ENCODE data around the gene HPN.

HPN gene

GRCh38 chr19:35063940-35064818, 22.7 kb downstream of the HPN start:
- peaks cover 18% of the 10 kb centered on the region for H3K27me3 ChIP-seq (ENCODE audit: low read depth, low read length)
- H3K4me3 ChIP-seq (ENCODE audit: low read length), result no peak overlapping the region
- no peaks in the 10 kb centered on the region for H4K20me1 ChIP-seq (ENCODE audit: insufficient read depth, low read length)
- H3K9me3 ChIP-seq (ENCODE audit: insufficient read depth, low read length), result no peaks in the 10 kb centered on the region
- no peaks in the 10 kb centered on the region for H3K79me2 ChIP-seq (ENCODE audit: low read length)
- no peaks in the 10 kb centered on the region for H3K36me3 ChIP-seq (replicated peaks; ENCODE audit: low read depth, low read length)
- no peak for TF ChIP-seq CTCF (IDR thresholded peaks at IDR 0.05; ENCODE audit: low read depth, low read length)
- no peak for TF ChIP-seq EZH2phosphoT487 (IDR thresholded peaks at IDR 0.05; ENCODE audit: low read depth)
- H2AFZ ChIP-seq (ENCODE audit: low read depth, low read length), result no peak overlapping the region
- peaks cover 5% of the 10 kb centered on the region for H3K4me1 ChIP-seq (ENCODE audit: low read length)
- no peak overlapping the region for H3K4me2 ChIP-seq (ENCODE audit: low read length)
- H3K9ac ChIP-seq (ENCODE audit: low read length), result no peak overlapping the region
- no peak overlapping the region for H3K27ac ChIP-seq (ENCODE audit: low read length)

GRCh38 chr19:35065574-35065973, 24.1 kb downstream of the HPN start:
- Histone ChIP-seq H2AFZ (ENCODE audit: low read depth, low read length) (no peak overlapping the region), H3K27ac (ENCODE audit: low read length) (no peak overlapping the region), H3K79me2 (ENCODE audit: low read length) (no peaks in the 10 kb centered on the region), H3K9ac (ENCODE audit: low read length) (no peak overlapping the region), H4K20me1 (ENCODE audit: insufficient read depth, low read length) (no peaks in the 10 kb centered on the region), H3K9me3 (ENCODE audit: insufficient read depth, low read length) (no peaks in the 10 kb centered on the region), H3K4me3 (ENCODE audit: low read length) (no peak overlapping the region), H3K36me3 (replicated peaks; ENCODE audit: low read depth, low read length) (no peaks in the 10 kb centered on the region), H3K4me2 (ENCODE audit: low read length) (no peak overlapping the region), H3K27me3 (ENCODE audit: low read depth, low read length) (peaks cover 30% of the 10 kb centered on the region), H3K4me1 (ENCODE audit: low read length) (peaks cover 11% of the 10 kb centered on the region)
- no peak for TF ChIP-seq CTCF (IDR thresholded peaks at IDR 0.05; ENCODE audit: low read depth, low read length)
- no peak for TF ChIP-seq EZH2phosphoT487 (IDR thresholded peaks at IDR 0.05; ENCODE audit: low read depth)

- Histone ChIP-seq H3K9ac (ENCODE audit: low read length) (no peak overlapping the region), H3K79me2 (ENCODE audit: low read length) (no peaks in the 10 kb centered on the region), H3K27me3 (ENCODE audit: low read depth, low read length) (peaks cover 31% of the 10 kb centered on the region), H4K20me1 (ENCODE audit: insufficient read depth, low read length) (no peaks in the 10 kb centered on the region), H3K9me3 (ENCODE audit: insufficient read depth, low read length) (no peaks in the 10 kb centered on the region), H3K4me2 (ENCODE audit: low read length) (no peak overlapping the region), H3K27ac (ENCODE audit: low read length) (no peak overlapping the region), H3K4me1 (ENCODE audit: low read length) (peaks cover 11% of the 10 kb centered on the region), H2AFZ (ENCODE audit: low read depth, low read length) (no peak overlapping the region), H3K4me3 (ENCODE audit: low read length) (no peak overlapping the region), H3K36me3 (replicated peaks; ENCODE audit: low read depth, low read length) (no peaks in the 10 kb centered on the region)
- TF ChIP-seq CTCF (IDR thresholded peaks at IDR 0.05; ENCODE audit: low read depth, low read length) (no peak), EZH2phosphoT487 (IDR thresholded peaks at IDR 0.05; ENCODE audit: low read depth) (no peak)
These were observed 24.6 kb downstream of the HPN start for GRCh38 chr19:35066121-35066520.

GRCh38 chr19:35066691-35067563, 25.4 kb downstream of the HPN start:
- Histone ChIP-seq H3K36me3 (replicated peaks; ENCODE audit: low read depth, low read length) (no peaks in the 10 kb centered on the region), H3K79me2 (ENCODE audit: low read length) (no peaks in the 10 kb centered on the region), H2AFZ (ENCODE audit: low read depth, low read length) (no peak overlapping the region), H3K9ac (ENCODE audit: low read length) (no peak overlapping the region), H3K27ac (ENCODE audit: low read length) (no peak overlapping the region), H4K20me1 (ENCODE audit: insufficient read depth, low read length) (no peaks in the 10 kb centered on the region), H3K4me3 (ENCODE audit: low read length) (peak overlapping the region; percentile 52), H3K9me3 (ENCODE audit: insufficient read depth, low read length) (no peaks in the 10 kb centered on the region), H3K4me2 (ENCODE audit: low read length) (peak overlapping the region; percentile 42), H3K4me1 (ENCODE audit: low read length) (peaks cover 11% of the 10 kb centered on the region), H3K27me3 (ENCODE audit: low read depth, low read length) (peaks cover 29% of the 10 kb centered on the region)
- TF ChIP-seq EZH2phosphoT487 (IDR thresholded peaks at IDR 0.05; ENCODE audit: low read depth) (no peak), CTCF (IDR thresholded peaks at IDR 0.05; ENCODE audit: low read depth, low read length) (peak; percentile 98)

All from OCI-LY3 (cell line).